Stimulated activated CD8-positive, alpha-beta memory T cell treated with anti-CD3 and anti-CD28 coated beads, Interleukin-12 subunit alpha, Interleukin-12 subunit beta, amount 100 ng/mL, for 4 hours (primary cell): ENCODE data around the gene DDX11.
"Not testable (repeated sequence)": the region's sequence is repeated elsewhere in the genome, so short reads cannot be mapped to it uniquely, and the experiment has no call there.

ENCODE experiments used
- DNase-seq: peaks from one replicate; pipeline ENCODE4 v3.0.0-alpha.2; 2020; ENCODE audit warnings: low read depth

Gene DDX11

DNA sequence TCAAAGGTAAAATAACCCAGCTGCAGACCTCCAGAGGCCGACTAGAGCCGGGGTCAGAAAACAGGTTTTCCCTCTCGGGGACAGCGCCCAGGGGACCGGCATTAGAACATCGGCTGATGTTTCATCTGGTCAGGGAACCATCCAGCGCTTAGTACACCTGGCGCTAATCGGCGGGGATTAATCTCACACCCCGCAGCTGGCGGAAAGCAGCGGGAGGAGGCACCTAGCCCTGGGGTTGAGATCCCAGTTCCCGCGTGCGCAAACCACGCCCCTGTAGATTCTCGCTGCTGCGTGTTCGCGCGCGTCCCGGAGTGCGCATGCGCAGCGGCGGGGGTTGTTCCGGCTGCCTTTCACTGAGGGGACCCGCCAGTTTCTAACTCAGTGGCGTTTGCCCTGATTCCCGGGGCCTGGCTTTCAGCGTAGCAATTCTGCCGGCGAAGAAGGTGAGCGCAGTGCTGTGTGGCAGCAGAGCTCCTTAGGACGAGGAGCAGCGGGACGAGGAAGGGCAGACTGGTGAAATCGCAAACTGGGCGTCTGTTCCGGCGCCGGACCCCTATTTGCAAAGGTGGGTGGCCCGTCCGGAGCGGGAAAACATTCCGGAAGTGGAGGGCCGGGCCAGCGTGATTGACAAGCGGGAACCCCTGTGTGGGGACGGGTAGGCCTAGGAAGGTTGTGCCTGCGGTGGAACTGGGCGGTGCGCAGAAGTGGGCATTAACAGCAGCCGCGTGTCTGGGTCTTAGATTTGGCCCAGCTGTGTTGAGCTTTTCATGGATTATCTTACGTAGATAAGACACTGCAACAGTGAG is at the start of gene DDX11:
DDX11 (plus strand) TSS at position 334 of the 806 bp plus-strand sequence. CDS start 4,534 bp downstream, outside the sequence.
- peak; percentile 88 for DNase-seq

GRCh38 chr12:31026202-31026601 is 47.5 kb upstream of the DDX11 start:
- DNase-seq, result no peak

GRCh38 chr12:31027006-31027405 is 46.7 kb upstream of the DDX11 start:
- not testable (repeated sequence) for DNase-seq

GRCh38 chr12:31029468-31029867 is 44.2 kb upstream of the DDX11 start:
- no peak for DNase-seq

DNA sequence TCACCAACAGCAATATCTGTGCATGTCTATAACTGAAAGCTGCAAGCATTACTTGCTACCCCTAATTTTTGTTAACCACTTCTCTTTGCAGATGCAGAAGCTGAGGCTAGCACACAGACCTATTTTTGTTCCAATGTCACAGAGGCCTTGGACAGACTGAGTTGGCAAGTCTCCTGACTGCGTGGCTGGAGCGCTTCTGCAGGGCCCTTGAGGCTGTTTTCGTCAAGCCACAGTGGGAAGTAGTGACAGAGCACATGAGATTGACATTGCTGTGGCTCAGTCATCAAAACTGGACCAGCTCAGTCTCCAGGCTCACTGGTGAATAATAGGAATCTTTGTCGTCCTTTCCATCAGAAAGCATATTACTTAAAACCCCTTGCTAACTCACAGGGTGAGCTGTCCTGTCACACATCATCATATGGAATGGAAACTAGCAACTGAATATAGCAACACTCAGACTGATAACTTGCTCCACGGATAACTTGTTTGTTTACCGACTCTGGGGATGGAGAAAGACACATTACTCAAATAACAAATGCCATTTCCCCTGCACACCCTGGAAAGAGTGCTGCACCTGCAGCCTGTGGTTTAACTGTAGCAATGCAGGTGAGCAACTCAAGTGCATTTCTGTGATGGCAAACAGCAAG is 43.6 kb upstream of the DDX11 start:
- DNase-seq, result no peak

DNA sequence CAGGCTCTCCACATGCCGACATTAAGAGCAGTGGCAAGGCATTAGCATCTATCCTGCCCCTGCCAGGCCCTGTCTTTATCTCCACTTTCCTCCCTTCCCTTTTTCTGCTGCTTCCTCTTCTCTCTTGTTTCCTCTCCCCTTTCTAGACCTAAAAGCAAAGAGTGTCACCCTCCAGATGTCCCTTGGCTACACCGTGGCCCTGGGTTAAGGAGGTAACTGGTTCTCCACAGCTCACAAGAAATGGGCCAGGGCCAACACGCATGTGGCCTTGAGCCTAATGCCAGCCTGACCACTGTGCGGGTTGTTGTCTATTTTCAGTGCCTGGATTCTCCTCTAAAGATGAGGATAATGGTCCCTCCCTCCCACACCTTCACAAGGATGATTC is 41.7 kb upstream of the DDX11 start:
- DNase-seq, result no peak

- DNase-seq, result no peak
Observed at GRCh38 chr12:31033146-31033545, 40.5 kb upstream of the DDX11 start.

- no peak for DNase-seq
Observed at GRCh38 chr12:31033681-31034080, 40.0 kb upstream of the DDX11 start.

DNA sequence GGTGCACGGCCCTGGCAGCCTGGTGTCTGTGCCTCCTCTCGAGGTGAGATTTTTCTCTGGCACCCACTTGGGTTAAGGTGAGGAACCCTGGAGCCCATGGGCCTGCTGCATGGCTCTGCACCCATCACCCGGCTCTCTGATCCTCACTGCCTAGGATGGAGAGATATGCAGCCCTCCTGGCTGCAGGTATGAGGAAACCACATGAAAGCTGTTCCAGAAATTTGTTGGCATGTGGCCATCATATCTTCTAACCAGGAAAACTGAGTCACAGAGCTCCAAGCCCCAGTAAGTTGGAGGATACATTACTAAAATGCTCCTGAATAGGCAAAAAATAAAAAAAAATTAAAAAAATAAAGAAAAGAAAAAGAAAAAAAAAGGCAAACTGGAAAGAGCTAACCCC is 39.3 kb upstream of the DDX11 start:
- no peak for DNase-seq

- no peak for DNase-seq
Observed at GRCh38 chr12:31035226-31035625, 38.4 kb upstream of the DDX11 start.

GRCh38 chr12:31035967-31036665 is 37.5 kb upstream of the DDX11 start:
- no peak for DNase-seq

- DNase-seq, result no peak
Observed at GRCh38 chr12:31037028-31037427, 36.6 kb upstream of the DDX11 start.

DNA sequence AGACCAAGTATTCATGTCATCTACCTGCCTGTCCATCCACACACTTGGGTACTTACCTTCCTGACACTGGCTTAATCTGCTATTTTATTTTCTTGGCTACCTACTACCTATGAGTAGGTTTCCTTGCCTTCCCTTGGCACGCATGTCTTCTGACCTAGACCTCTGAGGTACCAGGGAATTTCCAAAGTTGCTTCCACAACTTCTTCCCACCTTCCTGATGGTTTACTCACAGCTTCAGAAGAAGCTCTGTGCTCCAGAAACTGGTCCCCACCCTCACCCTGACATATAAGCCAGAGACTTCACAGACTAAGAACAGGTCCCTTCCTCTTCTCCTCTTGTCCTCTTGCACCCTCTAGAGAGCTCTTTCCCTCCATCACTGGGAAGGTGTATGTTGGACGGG is 35.7 kb upstream of the DDX11 start:
- no peak for DNase-seq

DNA sequence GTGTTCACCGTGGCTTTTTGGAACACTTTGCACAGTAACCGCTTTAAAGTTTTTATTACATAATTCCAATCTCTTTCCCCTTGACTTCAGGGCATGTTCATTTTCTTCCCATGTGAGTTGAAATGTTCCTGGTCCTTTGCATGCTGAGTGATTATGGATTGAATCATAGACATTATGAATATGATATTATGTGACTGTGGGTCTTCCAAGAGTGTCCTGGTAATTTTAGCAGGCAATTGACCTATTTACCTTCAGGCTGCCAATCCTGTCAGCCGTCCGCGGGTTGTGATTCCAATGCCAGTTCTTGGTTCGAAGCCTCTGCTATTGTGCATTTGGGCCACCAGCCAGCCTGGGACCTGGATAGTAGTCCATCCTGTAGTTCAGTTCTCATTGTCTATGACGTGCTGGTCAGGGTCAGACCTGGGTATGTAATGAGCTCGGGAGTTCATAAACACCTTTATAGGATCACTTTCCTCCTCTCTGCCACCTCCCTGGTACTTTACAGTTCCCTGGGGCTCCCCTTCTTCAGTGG is 32.6 kb upstream of the DDX11 start:
- DNase-seq, result no peak

GRCh38 chr12:31050143-31050542 is 23.5 kb upstream of the DDX11 start:
- DNase-seq, result not testable (repeated sequence)

- not testable (repeated sequence) for DNase-seq
Observed at GRCh38 chr12:31050548-31050947, 23.1 kb upstream of the DDX11 start.

GRCh38 chr12:31051692-31052091 is 22.0 kb upstream of the DDX11 start:
- DNase-seq, result not testable (repeated sequence)

GRCh38 chr12:31052121-31052520 is 21.5 kb upstream of the DDX11 start:
- not testable (repeated sequence) for DNase-seq

DNA sequence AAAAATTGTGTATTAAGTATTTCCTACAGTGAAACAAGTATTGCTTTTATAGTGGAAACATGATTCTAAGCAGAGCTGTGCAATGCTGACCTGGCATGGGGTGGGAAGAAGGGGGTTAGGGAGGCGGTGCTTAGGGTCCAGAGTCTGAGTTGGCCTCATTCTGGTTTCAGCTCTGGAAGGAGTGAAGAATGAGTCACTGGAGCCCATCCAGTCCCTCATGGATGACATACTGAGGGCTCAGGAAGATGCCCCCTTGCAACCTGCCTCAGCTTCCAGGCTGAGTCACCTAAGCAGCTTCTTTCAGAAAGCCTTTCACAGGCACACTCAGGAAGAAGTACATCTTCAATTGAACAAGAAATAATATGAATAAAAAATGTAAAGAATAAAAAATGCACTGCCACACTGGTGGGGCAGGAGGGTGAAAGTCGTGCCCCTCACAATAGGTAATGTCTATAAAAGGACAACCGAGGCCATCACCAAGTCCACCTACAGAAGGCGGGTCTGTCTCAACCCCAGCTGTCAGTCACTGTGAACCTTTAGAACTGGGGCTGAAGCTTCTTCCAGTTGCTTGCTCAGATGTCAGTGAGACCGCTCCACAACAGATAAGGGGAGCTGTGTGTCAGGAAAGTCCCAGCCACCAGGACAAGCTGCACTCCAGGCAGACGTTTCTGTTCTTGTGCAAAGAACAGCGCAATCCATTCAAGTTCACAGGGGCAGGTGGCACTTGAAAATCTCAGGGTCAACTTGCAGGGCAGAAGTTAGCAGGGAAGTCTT is 20.8 kb upstream of the DDX11 start:
- DNase-seq, result not testable (repeated sequence)

- not testable (repeated sequence) for DNase-seq
Observed at GRCh38 chr12:31053944-31054343, 19.7 kb upstream of the DDX11 start.

GRCh38 chr12:31057671-31058070 is 16.0 kb upstream of the DDX11 start:
- DNase-seq, result no peak

DNA sequence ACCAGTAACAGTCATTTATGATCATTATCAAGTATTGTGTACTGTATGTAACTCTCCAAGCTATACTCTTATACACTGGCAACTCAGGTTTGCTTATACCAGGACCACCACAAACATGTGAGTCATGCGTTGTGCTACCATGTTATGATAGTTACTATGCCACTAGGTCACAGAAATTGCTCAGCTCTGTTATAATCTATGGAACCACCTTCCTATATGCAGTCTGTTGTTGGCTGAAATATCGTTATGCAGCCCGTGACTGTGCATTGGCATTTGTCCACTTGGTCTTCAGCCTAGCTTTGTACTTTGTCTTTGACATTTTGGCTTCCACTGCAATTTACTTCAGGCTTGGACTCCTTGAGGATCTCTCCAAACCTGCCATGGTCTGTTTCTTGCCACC is 7.5 kb upstream of the DDX11 start:
- not testable (repeated sequence) for DNase-seq
